HepG2 (cell line): ENCODE measurements around the gene HLA-DOA. TPM values are rescaled to one million over a fixed set of nuclear protein-coding genes. Genes with fewer than 3 reads are reported as not detected.

Experiments
- CAMTA2 ChIP-seq: sonication (generic); formaldehyde crosslinking; IDR thresholded peaks from 2 replicates; pipeline ENCODE4 v1.4.0; 2020; ENCODE audit warnings: mild to moderate bottlenecking, missing genetic modification reagents, borderline replicate concordance
- CBX2 ChIP-seq, 2 experiments: fragments of 200-600 bp in 1 of 2; sonication (generic); formaldehyde crosslinking in 1 of 2; IDR thresholded peaks; 2 replicates each; pipeline versions ENCODE4 v1.7.0 to v1.8.1; 2018 to 2022; ENCODE audit warnings: low read depth in 2 of 2, low read length in 1 of 2, mild to moderate bottlenecking in 1 of 2, missing genetic modification reagents in 1 of 2
- ESRRA ChIP-seq: sonication (generic); formaldehyde crosslinking; IDR thresholded peaks from 2 replicates; pipeline ENCODE4 v1.5.1; 2020; ENCODE audit warnings: mild to moderate bottlenecking, low read depth, missing genetic modification reagents
- ETV6 ChIP-seq: sonication (generic); formaldehyde crosslinking; conservative IDR thresholded peaks from 2 replicates; pipeline ENCODE4 v1.4.0; 2020; ENCODE audit warnings: missing genetic modification reagents
- IRX3 ChIP-seq: sonication (generic); formaldehyde crosslinking; IDR thresholded peaks from 2 replicates; pipeline ENCODE4 v1.8.1; 2023; ENCODE audit warnings: mild to moderate bottlenecking, low read depth, missing genetic modification reagents, borderline replicate concordance
- KDM5B ChIP-seq: sonication (generic); formaldehyde crosslinking; IDR thresholded peaks from 2 replicates; pipeline ENCODE4 v1.4.0; 2020; ENCODE audit warnings: missing genetic modification reagents, mild to moderate bottlenecking, borderline replicate concordance
- NCOR1 ChIP-seq: fragments of 200-600 bp; sonication (generic); IDR thresholded peaks from 2 replicates; pipeline ENCODE4 v1.7.0; 2017; ENCODE audit warnings: antibody characterized with exemption, low read length, borderline replicate concordance
- NFRKB ChIP-seq: fragments of 450-650 bp; IDR thresholded peaks from 2 replicates; pipeline ENCODE4 v1.6.1; 2017
- PRPF4 ChIP-seq: fragments of 200-400 bp; formaldehyde crosslinking; IDR thresholded peaks from 2 replicates; pipeline ENCODE4 v1.6.1; 2016; ENCODE audit warnings: low read length, low read depth; ENCODE audit not compliant: poor library complexity, severe bottlenecking
- PTBP1 ChIP-seq: fragments of 200-400 bp; formaldehyde crosslinking; IDR thresholded peaks from 2 replicates; pipeline ENCODE4 v1.6.1; 2018; ENCODE audit warnings: low read length, low read depth; ENCODE audit not compliant: poor library complexity, severe bottlenecking
- RNF2 ChIP-seq: fragments of 450-650 bp; conservative IDR thresholded peaks from 2 replicates; pipeline ENCODE4 v1.6.1; 2016; ENCODE audit warnings: low read depth
- SUZ12 ChIP-seq: fragments of 150-350 bp; IDR thresholded peaks from 2 replicates; pipeline ENCODE4 v1.6.1; 2014; ENCODE audit warnings: low read depth, low read length
- TEAD2 ChIP-seq: sonication (generic); formaldehyde crosslinking; IDR thresholded peaks from 2 replicates; pipeline ENCODE4 v1.9.0; 2021; ENCODE audit warnings: missing genetic modification reagents
- TFAP4 ChIP-seq: sonication (generic); IDR thresholded peaks from 2 replicates; pipeline ENCODE4 v1.6.1; 2016; ENCODE audit warnings: low read depth, borderline replicate concordance
- THAP11 ChIP-seq: IDR thresholded peaks from 2 replicates; pipeline ENCODE4 v1.6.1; 2016; ENCODE audit warnings: missing biosample characterization, missing genetic modification reagents
- ZNF296 ChIP-seq: sonication (generic); formaldehyde crosslinking; conservative IDR thresholded peaks from 2 replicates; pipeline ENCODE4 v1.5.0; 2020; ENCODE audit warnings: mild to moderate bottlenecking, missing genetic modification reagents
- ZNF839 ChIP-seq: sonication (generic); formaldehyde crosslinking; IDR thresholded peaks from 2 replicates; pipeline ENCODE4 v1.4.0; 2020; ENCODE audit warnings: missing genetic modification reagents, mild to moderate bottlenecking, borderline replicate concordance
- ZSCAN12 ChIP-seq: sonication (generic); formaldehyde crosslinking; IDR thresholded peaks from 2 replicates; pipeline ENCODE4 v1.9.0; 2021; ENCODE audit warnings: mild to moderate bottlenecking, missing genetic modification reagents
- polyA plus RNA-seq, 8 experiments: library from polyadenylated mRNA; depleted of rRNA in 3 of 8; stranded (reverse) in 7 of 8; unstranded in 1 of 8; fragments of >200 nt; fragmentation: Illumina TruSeq in 4 of 8; extraction: Trizol in 4 of 8; gene quantifications; 2 replicates each; pipeline versions ENCODE4 v1.2.1 to v1.2.3, GENCODE V29; 2011 to 2016; ENCODE audit warnings: low read depth in 4 of 8, missing spikeins in 1 of 8, mixed read lengths in 1 of 8; ENCODE audit not compliant: insufficient read depth in 1 of 8
- total RNA-seq, 5 experiments: library from RNA; depleted of rRNA; stranded (reverse); fragments of >200 nt; fragmentation: Illumina TruSeq; extraction: Trizol; gene quantifications; 2 replicates each; pipeline ENCODE4 v1.2.3, GENCODE V29; 2016; ENCODE audit warnings: low read depth in 1 of 5
- TF ChIP-seq, protein P1 (sequence below): sonication (generic); formaldehyde crosslinking; IDR thresholded peaks from 2 replicates; pipeline ENCODE4 v1.5.1; 2020; ENCODE audit warnings: mild to moderate bottlenecking, moderate library complexity, missing genetic modification reagents
- TF ChIP-seq, protein P2 (sequence below): sonication (generic); formaldehyde crosslinking; IDR thresholded peaks from 2 replicates; pipeline ENCODE4 v1.4.0; 2020; ENCODE audit warnings: missing genetic modification reagents
- TF ChIP-seq, protein P3 (sequence below): sonication (generic); formaldehyde crosslinking; IDR thresholded peaks from 2 replicates; pipeline ENCODE4 v1.5.1; 2020; ENCODE audit warnings: mild to moderate bottlenecking, missing genetic modification reagents, moderate library complexity

Gene HLA-DOA
- total and polyA plus RNA-seq, 2 of the 13 experiments (the other 11 are each of a cell fraction or from before 2014, with no cell fraction given), result 0.03 to 0.09 TPM

- TF ChIP-seq, protein P1, sequence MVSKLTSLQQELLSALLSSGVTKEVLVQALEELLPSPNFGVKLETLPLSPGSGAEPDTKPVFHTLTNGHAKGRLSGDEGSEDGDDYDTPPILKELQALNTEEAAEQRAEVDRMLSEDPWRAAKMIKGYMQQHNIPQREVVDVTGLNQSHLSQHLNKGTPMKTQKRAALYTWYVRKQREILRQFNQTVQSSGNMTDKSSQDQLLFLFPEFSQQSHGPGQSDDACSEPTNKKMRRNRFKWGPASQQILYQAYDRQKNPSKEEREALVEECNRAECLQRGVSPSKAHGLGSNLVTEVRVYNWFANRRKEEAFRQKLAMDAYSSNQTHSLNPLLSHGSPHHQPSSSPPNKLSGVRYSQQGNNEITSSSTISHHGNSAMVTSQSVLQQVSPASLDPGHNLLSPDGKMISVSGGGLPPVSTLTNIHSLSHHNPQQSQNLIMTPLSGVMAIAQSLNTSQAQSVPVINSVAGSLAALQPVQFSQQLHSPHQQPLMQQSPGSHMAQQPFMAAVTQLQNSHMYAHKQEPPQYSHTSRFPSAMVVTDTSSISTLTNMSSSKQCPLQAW (CRISPR knock-in tag), result 0 out of 2 replicates have a peak, but pooled peaks have one; percentile 37
- TF ChIP-seq IRX3 (CRISPR knock-in tag) (peak; percentile 89; the same call in 1 of the 2 replicates), THAP11 (peak; percentile 19; the same call in 1 of the 2 replicates), NCOR1 (no peak; the same call in 1 of the 2 replicates), PRPF4 (peak; percentile 71), TFAP4 (peak; percentile 43; the same call in 1 of the 2 replicates), ESRRA (0 out of 2 replicates have a peak, but pooled peaks have one; percentile 40), ZSCAN12 (CRISPR knock-in tag) (peak; percentile 61; the same call in 1 of the 2 replicates), NFRKB (no peak), SUZ12 (no peak), KDM5B (CRISPR knock-in tag) (peak; percentile 66), ETV6 (CRISPR knock-in tag) (no peak), TEAD2 (CRISPR knock-in tag) (no peak), CBX2 (IDR thresholded peaks at IDR 0.05; ENCODE audit: low read depth, low read length) (no peak), CBX2 (CRISPR knock-in tag; IDR thresholded peaks at IDR 0.05; ENCODE audit: low read depth) (no peak), ZNF839 (no peak; the same call in 1 of the 2 replicates), ZNF296 (CRISPR knock-in tag) (no peak), PTBP1 (no peak), CAMTA2 (CRISPR knock-in tag) (peak; percentile 44), RNF2 (0 out of 2 replicates have a peak, but pooled peaks have one; percentile 82)
- TF ChIP-seq, protein P2, sequence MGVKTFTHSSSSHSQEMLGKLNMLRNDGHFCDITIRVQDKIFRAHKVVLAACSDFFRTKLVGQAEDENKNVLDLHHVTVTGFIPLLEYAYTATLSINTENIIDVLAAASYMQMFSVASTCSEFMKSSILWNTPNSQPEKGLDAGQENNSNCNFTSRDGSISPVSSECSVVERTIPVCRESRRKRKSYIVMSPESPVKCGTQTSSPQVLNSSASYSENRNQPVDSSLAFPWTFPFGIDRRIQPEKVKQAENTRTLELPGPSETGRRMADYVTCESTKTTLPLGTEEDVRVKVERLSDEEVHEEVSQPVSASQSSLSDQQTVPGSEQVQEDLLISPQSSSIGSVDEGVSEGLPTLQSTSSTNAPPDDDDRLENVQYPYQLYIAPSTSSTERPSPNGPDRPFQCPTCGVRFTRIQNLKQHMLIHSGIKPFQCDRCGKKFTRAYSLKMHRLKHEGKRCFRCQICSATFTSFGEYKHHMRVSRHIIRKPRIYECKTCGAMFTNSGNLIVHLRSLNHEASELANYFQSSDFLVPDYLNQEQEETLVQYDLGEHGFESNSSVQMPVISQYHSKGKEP, result no peak
- TF ChIP-seq, protein P3, sequence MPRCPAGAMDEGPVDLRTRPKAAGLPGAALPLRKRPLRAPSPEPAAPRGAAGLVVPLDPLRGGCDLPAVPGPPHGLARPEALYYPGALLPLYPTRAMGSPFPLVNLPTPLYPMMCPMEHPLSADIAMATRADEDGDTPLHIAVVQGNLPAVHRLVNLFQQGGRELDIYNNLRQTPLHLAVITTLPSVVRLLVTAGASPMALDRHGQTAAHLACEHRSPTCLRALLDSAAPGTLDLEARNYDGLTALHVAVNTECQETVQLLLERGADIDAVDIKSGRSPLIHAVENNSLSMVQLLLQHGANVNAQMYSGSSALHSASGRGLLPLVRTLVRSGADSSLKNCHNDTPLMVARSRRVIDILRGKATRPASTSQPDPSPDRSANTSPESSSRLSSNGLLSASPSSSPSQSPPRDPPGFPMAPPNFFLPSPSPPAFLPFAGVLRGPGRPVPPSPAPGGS (CRISPR knock-in tag), result no peak; the same call in 1 of the 2 replicates
Observed at GRCh38 chr6:32968867-32969684, 40.3 kb downstream of the HLA-DOA start (continued).
